Activated gamma-delta T cell treated with anti-CD3 and anti-CD28 coated beads, Interleukin-2, amount 50 U/mL, for 16 hours (primary cell): ENCODE results near the gene ANKRD60.
A peak's percentile ranks its signal among the peaks of the same experiment; 100 is the strongest.

Experiments used
- DNase-seq: peaks from one replicate; pipeline ENCODE4 v3.0.0-alpha.2; 2020; ENCODE audit warnings: low read depth

Gene ANKRD60, protein sequence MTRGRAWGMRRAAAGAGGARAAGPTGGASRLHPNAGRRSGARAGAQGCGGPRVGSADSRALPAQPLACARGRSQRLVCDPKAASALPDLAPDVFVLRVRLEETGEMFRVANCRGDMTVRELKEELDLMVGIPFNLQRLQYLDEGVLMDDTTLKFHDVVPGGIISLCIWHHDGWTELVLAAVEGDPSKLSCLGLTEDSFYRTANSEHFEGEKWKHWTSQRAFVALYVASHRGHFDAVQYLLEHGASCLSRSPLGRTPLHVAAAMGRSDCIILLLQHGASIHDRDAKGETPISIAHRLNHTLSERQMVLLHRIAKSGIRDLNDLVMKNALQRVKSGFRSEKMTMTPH

DNA sequence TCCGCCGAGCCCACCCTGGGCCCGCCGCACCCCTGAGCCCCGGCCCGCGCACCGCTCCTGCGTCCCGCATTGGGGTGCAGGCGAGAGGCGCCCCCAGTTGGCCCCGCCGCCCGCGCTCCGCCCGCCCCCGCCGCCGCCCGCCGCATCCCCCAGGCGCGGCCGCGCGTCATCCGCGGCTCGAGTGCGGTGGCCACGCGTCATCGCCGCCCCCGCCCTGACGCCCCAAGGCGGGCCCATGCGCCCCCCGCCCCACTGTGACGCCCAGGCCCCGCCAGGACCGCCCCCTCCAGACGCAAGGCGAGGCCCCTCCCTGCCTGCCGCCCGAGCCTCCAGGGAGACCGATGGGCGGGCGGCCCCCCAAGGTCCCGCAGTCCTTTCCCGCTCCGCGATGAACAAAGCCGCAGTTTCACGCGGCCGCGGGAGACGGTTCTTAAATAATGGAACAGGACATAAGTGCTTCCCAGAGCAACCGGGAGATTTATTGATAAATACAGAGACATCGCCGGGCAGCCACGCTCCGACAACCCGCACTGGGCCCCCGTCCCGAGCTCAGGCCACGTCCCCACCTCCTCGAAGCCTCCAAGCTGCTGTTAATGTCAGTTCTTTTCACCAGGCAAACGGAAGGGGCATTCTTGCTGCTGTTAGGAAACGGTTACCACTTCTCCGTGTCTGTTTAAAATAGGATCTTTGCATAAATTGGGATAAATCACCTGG lies at the start of gene ANKRD60:
Gene ANKRD60, minus strand, starts transcription at position 170 of the 714 bp plus-strand sequence. Its CDS starts 0 bp downstream, at position 170.
- DNase-seq = peak; percentile 16

DNA sequence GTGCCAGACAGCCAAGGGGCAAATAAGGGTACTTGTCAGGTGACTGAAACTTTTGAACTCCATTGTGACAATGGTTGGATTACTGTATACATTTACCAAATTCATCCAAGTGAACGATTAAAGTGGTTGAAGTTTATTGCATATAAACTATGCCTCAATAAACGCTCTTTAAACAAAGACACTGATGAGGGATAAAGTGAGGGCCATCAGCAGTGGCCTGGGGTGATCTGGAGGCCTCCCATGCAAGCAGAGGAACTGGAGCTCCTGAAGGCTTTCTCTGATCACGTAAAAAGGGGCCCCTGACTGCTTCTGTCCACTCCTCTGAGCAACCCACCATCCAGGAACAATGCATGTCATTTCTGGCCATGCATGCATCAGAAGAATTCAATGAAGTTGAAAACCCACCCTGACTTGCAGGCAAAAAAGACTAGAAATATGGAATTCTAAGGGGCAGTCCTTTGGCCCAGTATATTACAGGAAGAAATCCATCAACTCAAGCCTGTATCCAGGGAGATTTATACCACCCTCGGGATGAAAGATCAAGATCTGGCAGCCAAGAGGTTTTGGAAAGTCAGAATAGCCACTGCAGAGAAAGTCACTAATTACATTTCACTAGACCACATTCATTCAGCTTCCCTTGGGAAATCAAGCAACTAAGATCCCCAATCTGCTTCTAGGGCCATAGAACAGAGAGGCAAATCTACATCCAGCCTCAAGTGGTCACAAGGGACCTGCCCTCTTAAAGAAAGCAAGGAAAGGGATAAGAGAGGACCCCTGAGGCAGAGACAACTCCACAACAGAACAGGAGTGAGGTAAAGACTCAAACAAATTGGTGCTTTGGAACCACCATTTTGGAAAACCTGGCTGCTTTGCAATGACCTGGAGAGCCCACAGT lies 49.4 kb upstream of the ANKRD60 start:
- DNase-seq = no peak

DNA sequence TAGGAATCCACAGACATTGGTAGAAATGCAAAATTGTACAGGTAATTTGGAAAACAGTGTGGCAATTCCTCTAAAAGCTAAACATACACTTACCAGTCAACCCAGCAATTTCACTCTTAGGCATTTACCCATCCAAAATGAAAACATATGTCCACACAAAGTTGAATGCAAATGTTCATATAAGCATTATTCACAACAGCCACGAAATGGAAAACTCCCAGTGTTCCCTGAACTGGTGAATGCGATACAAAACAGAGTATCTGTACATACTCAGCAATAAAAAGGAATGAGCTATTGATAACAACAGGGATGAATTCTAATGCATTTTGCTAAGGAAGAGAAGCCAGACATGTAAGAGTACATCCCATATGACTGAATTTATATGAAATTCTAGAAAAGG lies 48.7 kb upstream of the ANKRD60 start:
- DNase-seq = no peak

DNA sequence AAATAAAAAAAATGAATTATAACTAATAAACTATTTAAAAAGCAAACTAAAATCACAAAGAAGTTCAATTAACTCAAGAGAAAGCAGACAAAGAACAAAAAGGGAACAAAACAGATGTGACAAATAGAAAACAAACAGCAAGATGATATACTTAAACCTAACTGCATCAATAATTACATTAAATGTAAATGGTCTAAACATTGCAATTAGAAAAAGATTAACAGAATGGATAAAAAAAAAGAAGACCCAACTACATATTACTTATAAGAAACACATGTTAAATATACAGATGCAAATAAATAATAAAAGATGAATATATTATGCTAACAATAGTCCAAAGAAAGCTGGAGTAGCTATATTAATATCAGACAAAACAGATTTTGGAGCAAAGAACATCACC lies 45.9 kb upstream of the ANKRD60 start:
- DNase-seq = no peak

DNA sequence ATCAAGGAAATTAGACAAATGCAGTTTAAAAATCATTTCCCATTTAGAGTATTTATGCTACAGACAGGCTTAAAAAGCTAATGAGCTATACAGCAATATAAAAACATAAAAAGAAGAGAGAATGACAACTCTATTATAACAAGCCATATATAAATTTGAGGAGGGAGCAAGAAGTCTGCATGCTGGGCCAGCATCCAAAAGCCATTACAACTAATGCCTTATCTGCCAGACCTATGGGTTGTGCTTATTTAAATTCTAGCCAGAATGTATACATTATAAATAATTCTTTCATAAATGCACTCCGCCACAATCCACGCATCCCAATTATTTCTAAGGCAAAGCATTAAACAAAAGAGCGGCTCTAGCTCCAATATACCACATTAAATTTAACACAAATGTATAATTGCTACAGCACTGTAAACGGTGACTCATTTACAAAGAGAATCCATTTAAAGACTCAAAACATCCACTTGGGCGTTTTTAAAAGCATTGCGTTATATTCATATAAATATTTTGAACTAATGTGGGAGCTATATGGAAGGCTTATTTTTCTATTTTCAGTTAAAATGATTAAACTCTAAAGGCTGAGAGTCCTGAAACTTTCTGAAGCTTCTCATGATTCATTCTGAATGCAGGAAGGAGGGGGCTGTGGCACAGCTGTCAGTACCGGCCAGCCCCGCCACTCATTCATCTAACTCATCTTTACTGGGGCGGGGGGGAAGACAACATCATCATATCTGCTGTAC lies 43.3 kb upstream of the ANKRD60 start:
- DNase-seq = no peak

DNA sequence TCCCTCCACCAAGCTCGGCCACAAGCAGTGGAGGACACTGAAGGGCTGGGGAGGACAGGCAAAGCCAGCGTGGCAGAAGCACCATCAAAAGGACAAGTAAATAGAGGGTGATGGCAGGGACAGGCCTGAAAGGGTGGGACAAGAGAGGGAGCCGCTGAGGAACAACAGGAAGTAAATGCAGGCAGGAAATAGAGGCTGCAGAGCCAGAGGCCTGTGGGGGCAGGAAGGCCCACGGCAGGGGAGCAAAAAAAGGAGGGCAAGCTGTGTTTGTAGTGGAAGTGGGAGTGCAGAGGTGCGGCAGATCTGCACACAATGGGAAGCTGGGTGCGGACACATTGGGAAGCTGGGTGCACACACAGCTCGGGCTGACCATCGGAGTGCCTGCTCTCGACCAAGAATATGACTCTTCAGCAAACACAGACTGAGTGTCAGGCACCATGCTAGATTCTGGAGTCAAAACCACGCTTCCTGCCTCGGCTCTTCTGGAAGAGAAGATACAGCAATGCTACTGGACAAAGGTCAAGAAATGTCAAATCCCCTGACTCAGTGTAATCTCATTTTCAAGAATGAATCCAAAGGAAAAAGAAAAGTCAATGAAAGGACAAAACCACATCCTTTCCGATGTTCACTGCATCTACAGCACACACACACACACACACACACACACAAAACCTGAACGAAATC lies 40.6 kb upstream of the ANKRD60 start:
- DNase-seq = no peak

DNA sequence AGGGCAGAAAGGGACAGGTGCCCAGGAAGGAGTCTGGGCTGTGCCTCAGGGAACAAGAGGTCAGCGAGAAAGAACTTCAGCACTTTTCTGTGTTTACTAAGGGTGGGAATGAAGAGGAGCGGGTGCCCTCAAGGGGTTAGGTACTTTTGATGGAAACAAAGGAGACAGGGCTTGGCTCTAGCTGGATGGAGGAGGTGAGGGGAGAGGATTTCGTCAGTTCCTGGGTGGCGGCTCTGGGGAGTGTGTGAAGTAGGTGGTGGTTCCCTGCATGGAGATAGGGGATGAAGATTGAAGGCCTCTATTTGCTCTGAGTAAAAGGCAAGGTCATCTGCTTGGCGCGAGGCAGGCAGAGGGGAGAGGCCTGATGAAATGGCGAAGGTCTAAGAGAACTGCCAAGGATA lies 40.0 kb upstream of the ANKRD60 start:
- DNase-seq = no peak

DNA sequence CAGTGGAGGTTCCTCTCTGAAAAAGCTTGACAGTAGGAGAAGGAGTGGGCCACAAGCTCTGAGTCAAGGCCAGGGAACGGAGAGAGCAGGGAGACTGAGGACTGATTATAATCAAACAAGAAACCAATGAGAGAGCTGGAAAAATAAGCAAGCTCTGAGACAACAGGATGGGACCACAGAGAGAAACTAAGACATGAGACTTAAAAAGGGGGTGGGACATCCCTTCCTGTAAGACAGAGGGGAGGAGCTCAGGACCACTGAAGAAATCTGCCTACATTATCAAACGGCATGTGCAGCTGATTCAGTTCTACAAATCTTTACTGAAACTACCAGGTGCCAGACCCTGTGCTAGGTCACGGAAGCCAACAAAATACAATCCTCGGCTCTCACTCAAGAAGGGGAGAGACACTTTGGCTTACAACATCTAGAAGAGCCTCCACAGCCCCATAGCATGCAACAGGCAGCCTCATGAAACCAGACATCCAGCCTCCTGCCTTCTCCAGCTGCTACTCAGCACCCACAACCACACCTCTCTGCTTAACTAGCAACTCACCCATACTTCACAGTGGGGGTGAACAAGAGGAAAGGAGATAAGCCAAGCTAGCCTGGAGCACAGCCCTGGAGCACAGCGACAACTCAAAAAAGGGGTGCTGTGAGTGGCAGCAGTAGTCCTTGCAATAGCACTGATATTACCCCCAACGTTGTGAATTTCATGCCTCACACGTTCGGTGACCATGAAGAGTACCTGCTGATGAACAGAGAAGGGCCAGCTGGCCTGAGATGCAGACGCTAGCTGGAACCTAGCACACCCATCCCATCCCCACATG lies 39.1 kb upstream of the ANKRD60 start:
- DNase-seq = no peak

DNA sequence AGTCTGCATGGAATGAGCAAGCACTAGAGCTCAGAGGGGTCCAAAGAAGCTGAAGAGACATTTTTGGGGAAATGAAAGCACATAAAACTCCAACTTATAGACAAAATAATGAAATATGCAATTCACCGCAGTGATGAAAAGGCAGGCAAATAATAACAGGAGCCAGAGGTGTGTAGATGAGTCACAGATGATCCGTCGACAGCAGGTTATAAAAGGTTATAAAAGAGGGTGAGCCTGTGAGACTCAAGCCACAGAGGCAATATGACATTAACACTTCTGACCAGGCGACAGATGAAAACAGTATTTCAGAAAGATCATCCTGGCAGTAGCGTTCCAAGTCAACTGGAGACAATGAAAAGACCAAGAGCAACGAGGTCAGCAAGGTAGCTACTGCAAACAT lies 35.8 kb upstream of the ANKRD60 start:
- DNase-seq = no peak

DNA sequence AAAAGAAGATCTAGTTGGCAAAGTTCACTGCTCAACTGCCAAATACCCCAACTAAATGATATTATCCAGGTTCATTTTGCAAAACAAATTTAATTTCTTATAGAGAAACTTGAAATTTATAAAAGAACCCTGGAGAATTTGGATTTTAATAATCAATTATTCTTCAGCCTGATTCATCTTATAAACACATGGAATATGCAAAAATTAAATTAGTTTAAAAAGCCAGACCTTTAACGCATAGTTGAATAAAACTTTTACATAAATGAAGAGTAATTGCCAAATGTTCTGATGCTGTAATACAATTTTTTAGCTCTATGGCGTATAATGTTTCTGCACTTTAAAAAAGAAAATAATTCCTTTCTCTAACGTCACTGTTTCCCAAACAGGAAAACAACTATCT lies 33.2 kb upstream of the ANKRD60 start:
- DNase-seq = no peak

DNA sequence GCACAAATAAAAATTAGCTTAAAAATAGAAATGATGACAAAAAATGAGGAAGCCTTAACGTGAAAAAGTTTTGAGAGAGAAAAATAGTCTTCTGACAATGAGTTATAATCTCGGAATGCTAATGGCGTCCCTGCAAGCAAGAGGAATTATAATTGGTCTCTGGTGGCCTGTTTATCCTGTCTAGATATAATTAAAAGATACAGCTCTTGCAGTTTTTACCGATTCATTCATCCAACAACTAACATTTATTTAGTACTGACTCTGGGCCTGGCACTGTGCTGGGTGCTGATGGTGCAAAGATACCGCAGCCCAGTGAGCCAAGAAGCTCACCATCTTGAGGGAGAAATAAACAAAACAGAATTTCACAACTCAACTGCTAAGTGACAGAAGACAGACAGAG lies 31.6 kb upstream of the ANKRD60 start:
- no peak for DNase-seq

DNA sequence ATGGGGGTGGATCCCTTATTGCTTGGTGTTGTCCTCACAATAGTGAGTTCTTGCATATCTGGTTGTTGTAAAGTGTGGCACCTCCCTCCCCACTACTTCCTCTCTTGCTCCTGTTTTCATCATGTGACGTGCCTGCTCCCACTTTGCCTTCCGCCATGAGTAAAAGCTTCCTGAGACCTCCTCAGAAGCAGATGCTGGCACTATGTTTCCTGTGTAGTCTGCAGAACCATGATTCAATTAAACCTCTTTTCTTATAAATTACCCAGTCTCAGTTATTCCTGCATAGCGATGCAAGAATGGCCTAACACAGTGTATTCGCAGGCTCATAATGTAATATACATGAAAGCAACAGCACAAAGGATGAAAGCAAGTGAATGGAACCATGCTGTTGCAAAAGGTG lies 28.4 kb upstream of the ANKRD60 start:
- no peak for DNase-seq

DNA sequence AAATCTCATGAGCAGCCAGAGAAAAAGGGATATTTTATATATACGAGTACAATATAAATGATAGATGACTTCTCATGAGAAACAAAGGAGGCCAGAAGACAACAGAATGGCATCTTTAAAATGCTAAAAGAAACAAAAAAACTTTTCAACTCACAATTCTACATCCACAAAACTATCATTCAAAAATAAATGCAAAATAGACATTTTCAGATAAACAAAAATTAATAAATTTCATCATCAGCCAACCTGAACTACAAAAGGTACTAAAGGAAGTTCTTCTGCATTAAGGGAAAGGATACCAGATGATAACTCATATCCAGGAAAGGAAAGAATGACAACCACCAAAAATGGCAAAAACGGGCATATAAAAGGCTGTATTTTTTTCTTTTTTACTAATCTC lies 27.9 kb upstream of the ANKRD60 start:
- no peak for DNase-seq

DNA sequence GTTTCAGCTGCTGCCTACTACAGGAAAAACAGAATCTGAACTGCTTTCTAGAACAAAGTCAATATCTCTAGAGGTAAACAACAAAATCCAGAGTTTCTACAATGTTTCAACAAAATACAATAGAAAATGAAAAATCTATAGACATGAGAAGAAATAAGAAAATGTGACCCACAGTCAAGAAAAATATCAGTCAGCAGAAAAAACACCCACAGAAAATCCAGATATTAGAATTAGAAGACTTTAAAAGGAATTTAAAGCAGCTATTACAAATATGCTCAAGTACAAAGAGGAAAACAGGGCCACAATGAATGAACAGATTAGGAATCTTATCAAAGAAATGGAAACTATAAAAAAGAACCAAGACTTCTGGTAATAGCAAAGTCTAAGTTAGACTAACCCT lies 26.4 kb upstream of the ANKRD60 start:
- no peak for DNase-seq

DNA sequence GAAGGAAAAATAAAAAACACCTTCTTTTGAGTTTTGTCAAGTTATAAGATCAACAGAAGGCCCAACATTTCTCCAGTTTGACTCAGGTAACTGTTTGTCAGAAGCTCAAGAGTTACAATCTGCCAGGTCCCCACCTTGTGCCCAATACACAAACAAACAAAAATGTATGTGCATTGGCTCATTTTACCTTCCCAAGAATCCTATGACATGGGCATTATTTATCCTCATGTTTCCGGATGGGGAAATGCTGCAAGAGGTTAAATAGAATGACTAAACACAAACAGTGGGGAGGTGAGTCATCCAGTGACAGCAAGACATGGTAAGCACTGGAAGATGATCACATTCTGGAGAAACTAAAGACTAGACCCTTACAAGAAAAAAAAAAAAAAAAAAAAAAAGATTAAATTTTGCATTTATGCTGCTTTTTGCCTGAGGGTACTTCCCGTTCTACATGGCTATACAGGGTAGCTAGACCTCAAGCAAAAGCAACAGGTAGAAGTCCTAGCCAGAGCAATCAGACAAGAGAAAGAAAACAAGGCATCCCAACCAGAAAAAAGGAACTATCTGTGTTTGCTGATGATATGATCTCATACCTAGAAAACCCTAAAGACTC lies 23.6 kb upstream of the ANKRD60 start:
- no peak for DNase-seq

DNA sequence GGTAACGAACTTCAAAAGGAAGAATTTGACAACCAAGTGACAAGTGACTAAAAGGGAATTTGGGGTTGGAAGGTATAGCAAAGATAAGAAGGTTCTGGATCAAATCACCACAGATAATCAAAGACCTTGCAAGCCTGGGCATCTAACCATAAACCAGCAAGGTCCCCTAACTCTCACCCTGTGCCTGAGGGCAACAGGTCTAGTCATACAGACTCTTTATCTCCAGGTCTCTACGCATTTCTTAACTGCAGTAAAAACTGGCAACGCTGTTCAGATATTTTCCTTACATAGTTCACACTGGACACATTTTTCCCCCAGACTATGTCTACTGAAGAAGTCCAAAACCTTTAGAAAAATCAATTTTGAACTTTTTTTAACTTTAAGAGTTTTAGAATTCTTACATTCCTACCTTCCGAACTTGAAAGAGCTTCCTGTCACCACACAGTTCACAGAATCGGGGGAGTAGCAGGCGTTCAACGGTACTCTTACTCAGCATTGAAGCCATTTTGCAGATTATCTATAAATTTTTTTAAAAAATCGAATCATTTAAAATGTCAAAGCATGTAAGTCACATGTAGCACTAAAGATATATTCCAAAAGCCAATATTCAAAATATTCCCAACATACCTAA lies 23.0 kb upstream of the ANKRD60 start:
- no peak for DNase-seq

DNA sequence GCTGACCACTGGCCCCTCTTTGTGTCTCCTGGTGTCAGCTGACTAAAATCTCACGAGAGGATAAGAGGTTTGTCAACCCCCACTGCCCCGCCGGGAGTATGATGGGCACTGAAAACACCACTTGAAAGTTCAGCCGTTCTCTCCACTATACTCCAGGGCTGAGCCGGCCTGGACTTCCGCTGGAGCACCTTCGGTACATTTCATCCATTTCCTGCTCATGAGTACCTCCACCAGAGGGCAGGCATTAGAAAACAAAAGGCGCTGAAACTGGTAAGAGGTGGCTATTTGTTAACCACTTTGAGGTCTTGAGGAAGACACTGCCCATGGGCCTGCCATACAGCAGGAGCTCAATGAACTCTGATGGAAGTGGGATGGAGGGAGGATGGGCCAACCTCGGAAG lies 17.9 kb upstream of the ANKRD60 start:
- no peak for DNase-seq

DNA sequence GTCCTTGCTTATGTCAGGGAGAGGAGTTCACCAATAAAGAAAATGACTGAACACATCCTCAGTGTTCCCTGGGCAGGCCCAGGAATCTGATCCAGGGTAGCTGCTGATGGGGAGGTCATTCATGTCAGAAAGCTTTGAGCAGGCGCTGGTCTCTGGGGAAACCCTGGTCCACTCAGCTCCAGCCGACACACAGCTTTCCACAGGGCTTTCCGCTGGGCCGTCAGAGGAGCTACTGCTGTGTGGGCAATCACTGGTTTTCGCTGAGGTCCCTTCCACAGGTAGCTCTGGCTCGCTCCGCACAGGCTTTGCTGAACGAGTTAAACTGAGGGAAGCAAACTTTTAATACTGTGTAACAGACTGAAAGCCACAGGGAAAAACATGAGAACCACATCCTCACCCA lies 17.5 kb upstream of the ANKRD60 start:
- DNase-seq = no peak

DNA sequence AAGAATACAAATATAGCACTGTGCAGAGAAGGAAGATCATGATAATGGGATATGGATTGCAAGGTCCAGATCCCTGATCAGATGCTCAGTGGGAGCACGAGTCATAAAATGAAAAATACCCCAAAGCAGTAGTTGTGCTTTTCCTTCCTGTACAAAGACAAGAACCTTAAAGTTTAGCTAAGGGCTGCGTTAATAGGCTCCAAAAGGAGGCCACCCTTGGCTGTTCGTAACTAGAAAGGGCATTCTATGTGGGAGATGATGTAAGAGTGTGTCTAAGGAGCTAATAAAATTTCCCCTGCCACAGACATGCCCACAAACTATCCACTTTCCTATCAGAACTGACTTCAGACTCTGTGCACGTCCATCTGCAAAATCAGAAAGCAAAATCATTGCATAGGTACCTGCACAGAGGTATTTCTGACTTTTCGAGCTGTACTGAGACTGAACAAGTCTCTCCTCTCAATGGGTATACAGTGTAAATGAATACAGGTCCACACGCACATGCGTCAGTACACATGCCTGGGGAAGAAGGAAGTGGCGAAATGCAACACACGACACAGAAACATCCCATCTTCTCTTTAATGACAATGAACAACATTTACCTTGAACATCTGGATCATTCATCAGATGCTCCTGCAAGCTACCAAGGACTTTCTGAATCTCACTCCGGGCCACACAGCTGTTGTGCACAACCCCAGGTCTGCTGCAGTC lies 16.9 kb upstream of the ANKRD60 start:
- DNase-seq = no peak
